H1 (cell line): ENCODE data around the gene SEC22C. TPM values are rescaled to one million over a fixed set of nuclear protein-coding genes. Genes with fewer than 3 reads are reported as not detected.

Experiments used
- HDAC6 ChIP-seq: IDR thresholded peaks from one replicate; pipeline ENCODE4 v1.7.1; 2012; ENCODE audit warnings: low read depth, mild to moderate bottlenecking, inconsistent platforms, low read length, moderate library complexity
- NANOG ChIP-seq: IDR thresholded peaks from 2 replicates; pipeline ENCODE4 v1.6.1; 2011; ENCODE audit warnings: low read length, low read depth, mild to moderate bottlenecking, inconsistent platforms; ENCODE audit not compliant: insufficient read depth, poor library complexity, severe bottlenecking
- polyA plus RNA-seq, 7 experiments: library from polyadenylated mRNA; depleted of rRNA in 3 of 7; stranded (reverse) in 5 of 7; unstranded in 2 of 7; fragments of >200 nt in 5 of 7; fragments of 200-250 nt in 2 of 7; gene quantifications; 1 replicate in 5 of 7; 2 replicates in 1 of 7; 4 replicates in 1 of 7; pipeline versions ENCODE4 v1.2.1 to v1.2.3, GENCODE V29; 2011 to 2013; ENCODE audit warnings: missing spikeins in 2 of 7, mixed read lengths in 2 of 7
- total RNA-seq: library from RNA; stranded (reverse); fragmentation: NEBNext Ultra II Directional; extraction: Animal tissue kit (Norgen Biotek cat#: 25700); gene quantifications from 2 replicates; pipeline ENCODE4 v1.2.1, GENCODE V29; 2021

SEC22C gene
- total and polyA plus RNA-seq, 2 of the 8 experiments (the other 6 are each of a cell fraction or from before 2014, with no cell fraction given), result 23.4 to 38.3 TPM

DNA sequence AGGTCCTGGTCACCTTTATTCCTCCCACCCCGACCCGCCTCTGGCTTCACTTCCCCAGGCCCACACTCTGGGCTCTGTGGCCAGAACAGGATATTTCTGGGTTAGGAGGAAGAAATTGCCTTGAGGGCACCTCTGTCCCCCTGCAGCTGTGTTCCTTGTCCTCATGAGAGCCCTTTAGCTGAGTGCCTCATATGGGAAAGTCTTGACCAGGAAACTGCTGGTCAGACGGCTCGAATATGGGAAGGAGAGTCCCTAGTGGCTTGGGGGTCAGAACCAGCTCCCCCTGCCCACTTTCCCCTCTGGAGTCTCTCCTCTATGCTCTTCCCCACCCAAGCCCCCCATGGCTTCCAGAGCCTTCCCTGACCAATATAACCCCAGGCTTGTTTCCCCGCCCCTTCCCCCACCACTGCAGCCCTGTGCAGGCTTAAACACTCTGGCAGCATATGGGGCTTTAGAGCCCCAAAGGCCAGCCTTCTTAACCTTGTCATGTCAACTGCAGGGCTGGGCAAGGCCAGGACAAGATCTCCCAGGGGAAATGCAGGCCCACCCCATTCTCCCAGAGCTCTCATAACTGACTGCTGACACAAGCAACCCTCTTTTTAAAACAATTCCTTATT, 36.4 kb downstream of the SEC22C start (continued):
- TF ChIP-seq HDAC6 (no peak), NANOG (no peak)
